ENCODE measurements around the gene SALL3. TPM values are rescaled to one million over a fixed set of nuclear protein-coding genes. Genes with fewer than 3 reads are reported as not detected.

The SALL3 gene
- total RNA-seq, 1 experiment from 2014 or later = not detected

DNA sequence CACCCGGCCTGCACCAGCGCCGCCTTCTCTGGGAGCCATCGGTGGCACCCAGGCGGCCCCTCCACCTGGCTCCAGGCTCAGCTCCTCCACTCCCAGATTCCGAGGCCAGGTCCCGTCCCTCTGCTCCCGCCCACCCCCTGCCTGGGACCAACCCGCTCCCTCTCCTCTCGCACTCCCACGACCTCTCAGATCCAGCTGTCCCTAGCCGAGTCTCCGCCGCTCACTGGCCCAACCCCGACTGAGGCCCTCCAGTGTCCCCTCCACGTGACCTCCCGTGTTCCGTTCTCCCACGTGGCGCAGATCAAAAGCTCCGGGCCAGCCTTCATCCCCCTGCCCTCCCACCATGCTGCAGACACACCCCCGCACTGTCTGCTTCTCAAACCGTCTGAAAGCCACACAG, 14.4 kb upstream of the SALL3 start:
- DNase-seq (ENCODE audit: low read depth) = no peak

DNA sequence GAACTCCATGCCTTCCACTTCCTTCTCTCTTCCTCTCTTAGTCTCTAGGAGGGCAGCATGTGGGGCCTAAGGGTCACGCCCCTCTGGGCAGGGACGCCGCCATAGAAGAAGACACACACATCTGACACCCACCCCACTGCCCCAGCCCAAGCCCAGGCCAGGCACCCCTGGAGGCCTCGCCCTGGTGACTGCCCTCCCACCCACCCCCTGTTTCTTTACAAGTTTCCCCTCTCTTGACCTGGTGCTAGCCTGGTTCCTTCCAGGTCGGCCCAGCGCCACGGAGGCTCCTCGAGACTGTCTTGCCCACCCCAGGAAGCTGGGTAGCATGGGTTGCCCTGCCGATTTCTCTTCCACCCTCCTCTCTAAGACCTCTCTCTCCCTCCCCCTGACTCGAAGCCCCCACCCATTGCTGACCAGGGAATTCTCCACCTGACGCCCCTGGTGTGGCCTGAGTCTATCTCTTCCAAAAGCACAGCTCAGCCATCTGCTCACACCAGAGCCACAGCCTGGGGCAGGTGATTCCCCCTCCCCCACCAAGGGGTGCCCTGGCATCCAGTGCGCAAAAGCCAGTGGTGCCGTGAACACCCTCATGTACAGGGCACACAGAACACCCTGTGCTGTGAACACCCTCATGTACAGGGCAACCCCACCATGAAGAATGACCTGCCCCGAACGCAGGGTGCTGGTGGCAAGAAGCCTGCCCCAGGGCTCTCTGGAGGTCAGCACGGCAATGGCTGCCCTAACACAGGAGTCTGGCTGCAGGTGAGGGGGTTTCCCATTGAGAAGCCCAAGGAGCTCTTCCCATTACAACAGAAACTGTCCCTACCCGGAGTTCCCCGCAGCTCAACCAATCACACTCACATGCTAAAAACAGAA, 13.5 kb upstream of the SALL3 start:
- no peak for DNase-seq (ENCODE audit: low read depth)

DNA sequence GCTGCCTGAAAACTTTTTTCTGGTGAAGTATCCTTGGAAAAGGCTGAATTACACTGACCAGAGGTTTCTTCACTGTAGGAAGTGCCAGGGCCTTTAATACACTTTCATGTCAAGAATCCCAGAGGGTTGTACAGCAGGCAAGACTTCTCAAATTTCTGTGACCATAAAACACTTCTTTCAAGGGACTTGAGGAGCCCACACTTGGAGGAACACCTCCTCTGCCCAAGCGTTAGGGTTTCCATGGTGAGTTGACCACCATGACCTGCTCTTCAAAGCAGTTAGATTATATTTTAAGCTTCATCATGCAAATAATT, 12.9 kb upstream of the SALL3 start:
- DNase-seq (ENCODE audit: low read depth) = no peak

DNA sequence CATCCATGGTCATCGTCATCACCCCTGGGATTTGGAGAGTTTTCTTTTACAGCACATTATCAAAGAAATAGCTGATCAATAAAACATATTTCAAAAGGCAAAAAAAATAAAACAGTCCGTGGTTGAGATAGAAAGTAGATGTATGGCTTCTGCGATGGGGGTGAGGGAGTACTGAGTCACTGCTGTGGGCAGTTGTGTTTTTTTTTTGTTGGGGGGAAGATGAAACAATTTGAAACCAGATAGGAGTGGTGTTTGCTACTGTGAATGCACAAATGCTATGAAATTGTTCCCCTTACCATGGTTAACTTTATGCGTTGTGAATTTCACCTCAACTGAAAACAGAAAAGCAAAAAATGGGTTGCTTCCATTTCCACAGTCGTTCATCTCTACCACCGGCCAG, 11.9 kb upstream of the SALL3 start:
- DNase-seq (ENCODE audit: low read depth) = no peak

DNA sequence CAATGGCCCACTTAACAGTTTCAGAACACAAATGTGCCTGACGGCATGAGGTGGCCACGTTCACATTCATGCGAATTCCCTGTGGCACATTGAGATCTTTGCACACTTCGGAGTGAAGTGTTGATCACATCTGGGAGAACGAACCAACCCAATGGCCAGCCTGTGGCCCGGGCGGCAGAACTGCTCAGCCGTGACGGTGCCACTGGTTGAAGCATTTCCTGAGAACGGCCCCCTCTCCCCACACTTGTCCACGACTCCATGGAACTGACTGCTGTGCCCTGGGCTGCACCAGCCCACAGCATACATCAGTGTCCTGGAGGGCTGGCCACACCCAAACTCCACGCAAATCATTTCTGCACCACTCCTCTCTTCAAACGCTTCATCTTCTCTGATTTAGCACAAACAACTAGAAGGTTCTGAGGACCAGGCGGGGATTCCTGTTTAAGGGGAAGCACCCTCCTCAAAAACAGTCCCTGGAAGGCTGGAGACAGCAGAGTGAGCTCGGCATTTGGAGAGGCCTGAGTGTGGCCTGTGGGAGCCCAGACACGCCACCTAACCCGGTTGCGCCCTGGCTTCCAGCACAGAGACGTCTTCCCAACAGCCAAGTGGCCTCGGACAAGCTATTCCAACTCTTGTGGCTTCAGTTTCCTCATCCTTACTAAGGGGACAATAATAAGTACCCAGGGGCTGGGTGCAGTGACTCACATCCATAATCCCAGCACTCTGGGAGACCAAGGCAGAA, 9.9 kb upstream of the SALL3 start:
- no peak for DNase-seq (ENCODE audit: low read depth)

DNA sequence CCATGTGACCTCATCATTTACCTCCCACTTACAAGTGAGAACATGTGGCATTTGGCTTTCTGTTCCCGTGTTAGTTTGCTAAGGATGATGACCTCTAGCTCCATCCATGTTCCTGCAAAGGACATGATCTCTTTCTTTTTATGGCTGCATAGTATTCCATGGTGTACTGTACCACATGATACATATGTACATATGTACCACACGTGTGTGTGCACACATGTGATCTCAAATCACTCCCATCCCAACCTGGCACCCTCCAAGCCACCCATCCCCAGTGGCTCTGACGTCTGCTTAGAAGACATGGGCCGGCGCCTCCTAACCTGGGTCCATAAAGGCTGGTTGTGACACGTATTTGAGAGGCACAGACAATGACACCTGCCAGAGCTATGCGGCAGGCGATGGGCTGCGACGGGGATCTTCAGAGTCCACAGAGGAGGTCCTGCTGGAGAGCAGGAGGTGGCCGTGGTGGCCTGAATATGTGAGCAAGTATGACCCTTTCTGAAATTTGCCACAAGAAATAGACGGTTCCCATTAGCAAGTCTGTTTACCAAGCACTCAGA, 8.8 kb upstream of the SALL3 start:
- no peak for DNase-seq (ENCODE audit: low read depth)

DNA sequence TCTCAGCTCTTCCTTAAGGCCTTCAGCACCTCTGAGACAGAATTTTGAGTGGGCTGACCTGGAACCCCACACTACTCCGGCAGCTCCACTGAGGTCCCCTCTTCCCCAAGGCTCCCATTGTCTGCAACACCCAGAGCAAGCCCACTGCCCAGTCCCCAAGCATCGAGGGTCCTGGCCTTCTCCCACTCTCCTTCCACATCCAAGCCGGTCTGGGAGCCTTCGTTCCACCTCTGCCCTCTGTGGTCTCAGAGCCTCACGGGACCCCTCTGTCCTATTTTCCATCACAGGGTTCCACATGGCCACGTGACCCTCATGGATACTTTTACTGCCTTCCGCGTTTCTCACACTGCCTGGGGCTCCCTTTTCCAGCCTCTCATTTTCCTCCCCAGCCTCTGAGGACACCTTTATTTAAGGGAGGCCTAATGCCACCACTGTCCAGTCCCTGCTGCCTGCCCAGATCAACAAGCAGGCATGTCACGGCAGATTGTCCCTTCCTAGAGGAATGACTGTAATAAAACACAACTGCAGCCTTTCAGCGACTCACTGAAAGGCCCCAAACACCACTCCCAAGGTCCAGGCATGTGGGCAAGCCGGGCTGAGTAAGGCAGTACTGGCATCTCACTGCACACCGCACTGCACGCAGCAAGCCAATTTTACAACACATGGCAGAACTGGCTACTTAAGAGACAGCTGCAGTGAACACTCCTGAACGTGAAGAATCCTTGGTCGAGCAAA, 7.9 kb upstream of the SALL3 start:
- DNase-seq (ENCODE audit: low read depth) = no peak

DNA sequence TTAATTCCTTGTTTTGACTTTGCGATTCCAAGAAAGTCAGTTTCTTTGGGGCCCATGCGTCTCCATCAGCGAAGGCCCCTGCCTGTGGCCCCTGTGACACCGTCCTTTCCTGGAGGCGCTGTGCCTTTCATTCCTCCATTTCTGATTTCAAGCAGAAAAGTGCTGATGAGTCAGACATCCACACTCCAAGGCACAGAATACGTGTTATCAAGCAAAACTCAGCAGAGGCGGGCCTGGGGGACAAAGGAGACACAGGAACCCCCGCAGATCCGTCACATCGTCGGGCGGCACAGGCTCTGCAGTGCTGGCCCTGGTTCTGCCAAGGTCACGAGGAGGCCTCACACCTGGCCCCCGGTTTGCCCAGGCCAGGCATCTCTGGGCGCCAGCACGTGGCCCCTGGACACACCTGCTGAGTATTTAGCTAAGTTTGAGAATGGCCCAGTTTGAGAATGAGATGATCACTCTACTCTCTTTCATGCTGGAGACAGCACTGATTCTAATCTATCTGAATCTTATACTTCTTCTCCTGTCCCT, 7.2 kb upstream of the SALL3 start:
- DNase-seq (ENCODE audit: low read depth) = no peak

DNA sequence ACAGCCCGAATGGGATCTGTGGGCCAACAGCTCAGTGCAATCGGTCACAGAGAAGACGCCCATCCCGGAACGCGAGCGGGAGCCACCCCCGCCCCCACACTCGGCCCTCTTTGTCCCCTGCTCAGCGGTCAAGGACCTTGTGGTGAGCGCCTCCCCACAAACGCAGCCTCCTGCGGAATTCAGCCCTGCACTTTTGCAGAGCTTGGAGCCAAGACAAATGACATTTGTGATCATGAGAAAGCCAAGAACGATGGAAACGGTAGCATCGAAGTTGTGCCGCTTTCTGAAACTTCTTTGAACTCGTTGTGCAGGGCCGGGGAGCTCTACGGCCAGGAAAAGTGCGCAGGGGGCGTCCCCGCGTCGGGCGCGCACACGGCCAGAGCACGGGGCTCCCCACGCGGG, 6.7 kb upstream of the SALL3 start:
- DNase-seq (ENCODE audit: low read depth) = no peak

DNA sequence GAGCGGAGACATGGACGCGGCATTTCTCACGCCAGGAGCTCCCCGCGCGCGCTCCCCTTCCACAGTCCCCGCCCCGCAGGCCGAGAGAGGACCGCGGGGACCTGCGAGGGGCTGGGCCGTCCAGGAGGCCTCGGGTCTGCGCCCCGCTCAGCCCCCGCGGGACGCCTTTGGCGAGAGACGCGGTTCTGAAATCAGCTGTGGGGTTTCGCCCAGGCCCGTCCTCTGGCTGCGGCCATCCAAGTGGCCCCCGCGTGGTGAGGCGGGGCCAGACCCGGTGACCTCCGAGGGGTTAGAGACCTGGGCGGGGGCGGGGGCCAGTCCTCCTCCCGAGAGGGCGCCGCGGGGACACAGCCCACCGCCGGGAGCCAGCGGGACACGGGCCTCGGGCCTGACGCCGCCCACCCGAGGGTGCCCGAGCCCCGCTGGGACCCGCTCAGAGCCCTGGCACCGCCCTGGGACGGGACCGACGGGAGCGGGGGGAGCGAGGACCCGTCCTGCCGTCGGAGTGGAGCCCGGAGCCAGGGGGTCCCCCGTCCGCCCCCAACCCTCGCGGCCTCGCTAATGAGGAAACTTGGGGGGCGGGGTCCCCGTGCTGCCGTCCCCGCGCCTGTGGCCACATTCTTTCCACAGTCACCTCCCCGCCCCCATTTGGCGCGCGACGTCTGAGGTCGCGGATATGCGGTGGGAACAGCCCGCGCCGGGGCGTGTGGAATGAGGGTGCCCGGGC, 6.1 kb upstream of the SALL3 start:
- DNase-seq (ENCODE audit: low read depth) = no peak

DNA sequence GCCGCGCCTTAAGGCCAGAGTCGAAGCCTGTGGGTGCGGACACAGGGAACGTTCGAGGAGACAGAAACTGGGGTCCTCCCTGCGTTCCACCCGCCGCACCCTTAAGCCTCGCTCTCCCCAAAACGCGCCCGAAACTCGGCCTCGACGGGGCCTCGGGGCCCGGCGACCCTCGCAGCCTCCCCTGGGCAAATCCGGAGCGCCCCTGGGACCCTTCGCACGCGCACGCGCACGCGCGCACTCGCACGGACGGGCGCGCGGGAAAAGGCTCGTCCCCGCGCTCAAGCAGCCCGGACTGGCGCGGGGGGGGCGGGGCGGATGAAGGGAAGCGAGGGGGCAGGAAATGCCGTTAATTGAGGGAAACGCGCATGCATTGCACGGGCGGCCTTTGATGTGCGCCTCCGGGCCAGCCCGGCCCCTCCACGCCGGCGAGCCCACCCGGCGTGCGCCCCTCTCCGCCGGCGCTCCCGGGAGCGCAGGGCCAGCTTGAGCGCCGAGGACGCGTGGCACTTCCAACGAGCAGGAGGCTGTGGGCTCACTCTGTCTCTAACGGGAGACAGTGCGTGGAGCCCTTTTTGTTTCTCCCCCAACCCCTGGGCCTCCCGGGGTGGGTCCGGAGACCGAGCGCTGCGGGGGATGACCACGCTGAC, 5.4 kb upstream of the SALL3 start:
- DNase-seq (ENCODE audit: low read depth) = no peak

DNA sequence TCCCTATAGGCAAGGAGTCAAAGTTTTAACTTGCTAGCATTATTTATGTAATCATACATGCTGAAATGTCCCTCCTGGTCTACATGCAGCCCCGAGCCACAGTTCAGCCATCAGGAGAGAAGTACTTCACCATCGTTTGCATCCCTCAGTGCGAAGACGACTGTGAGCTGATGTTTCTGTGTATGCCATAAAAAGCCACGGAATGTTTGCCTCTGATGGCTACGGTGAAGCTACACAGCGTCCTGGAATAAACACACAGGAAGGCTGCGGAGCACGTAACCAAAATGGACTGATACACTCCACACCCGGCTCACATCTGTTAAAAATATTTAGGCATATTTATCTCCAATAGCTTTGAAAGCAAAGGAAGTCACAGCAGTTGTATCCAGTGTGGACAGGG, 4.3 kb upstream of the SALL3 start:
- DNase-seq (ENCODE audit: low read depth) = no peak

DNA sequence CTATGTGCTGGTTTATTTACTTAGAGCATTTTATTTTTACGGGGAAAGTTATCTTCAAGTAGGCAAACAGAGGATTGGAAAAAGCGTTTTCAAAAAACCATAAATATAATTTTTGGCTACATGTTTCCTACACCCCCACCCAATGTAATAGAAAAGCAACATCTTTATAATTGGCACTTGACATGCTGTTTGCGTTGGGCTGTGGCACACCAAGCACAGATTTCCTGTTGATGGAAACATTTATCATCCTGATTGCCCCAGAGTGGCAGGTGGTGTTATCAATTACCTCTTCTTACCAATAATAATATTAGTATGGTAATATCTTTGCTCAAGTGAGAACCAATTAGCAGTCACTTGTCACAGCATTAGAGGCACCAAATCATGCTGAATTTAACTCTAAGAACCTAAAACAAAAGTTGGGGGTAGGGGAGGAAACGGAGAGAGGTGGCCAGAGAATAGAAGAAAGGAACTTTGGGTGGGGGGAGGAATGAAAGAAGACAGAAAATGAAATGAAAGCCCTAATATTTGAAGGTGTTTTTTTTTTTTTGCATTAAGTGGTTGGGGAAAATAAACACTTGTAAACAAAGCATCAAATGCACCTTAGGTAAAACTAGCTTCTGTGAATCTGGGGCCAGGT, 3.8 kb upstream of the SALL3 start:
- DNase-seq (ENCODE audit: low read depth) = no peak

DNA sequence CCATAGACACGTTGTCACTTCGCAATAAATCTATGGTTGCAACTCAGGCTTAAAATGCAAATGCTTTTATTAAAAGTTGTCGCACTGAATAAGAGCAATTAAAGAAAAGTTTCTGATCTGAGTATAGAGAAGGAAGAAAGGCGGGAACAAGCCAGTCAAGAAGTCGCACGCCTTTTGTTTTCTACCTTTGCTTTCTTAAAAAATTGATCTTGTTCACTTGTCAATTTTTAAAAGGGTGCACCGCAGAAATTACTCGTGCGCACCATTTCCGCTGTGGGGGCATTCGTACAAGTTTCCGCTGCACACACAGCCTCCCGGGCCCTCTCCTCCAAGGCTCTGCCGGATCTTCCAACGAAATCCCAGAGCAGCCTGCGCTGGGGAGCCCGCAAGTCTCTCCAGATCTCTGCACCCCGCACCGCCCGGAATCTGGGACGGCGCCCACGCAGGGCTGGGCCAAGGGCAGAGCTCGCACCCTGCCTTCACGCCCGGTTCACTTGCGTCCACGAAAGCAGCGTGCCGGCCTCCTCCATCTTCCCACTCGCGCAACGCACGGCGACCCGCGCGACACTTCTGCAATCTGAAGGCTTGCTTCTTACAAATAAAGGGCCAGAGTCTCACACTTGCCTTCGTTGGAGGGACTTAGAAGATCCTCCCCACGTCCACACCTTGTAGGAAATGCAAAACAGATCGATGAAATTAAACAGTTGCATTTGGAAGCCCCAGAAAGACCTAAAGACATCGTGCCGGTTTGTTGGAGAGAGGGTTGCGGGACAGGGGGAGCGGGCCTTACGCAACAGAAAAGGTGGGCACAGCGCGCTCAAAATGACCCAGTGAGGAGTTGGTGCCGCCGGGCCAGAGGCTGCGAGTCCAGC, 2.6 kb upstream of the SALL3 start:
- no peak for DNase-seq (ENCODE audit: low read depth)

DNA sequence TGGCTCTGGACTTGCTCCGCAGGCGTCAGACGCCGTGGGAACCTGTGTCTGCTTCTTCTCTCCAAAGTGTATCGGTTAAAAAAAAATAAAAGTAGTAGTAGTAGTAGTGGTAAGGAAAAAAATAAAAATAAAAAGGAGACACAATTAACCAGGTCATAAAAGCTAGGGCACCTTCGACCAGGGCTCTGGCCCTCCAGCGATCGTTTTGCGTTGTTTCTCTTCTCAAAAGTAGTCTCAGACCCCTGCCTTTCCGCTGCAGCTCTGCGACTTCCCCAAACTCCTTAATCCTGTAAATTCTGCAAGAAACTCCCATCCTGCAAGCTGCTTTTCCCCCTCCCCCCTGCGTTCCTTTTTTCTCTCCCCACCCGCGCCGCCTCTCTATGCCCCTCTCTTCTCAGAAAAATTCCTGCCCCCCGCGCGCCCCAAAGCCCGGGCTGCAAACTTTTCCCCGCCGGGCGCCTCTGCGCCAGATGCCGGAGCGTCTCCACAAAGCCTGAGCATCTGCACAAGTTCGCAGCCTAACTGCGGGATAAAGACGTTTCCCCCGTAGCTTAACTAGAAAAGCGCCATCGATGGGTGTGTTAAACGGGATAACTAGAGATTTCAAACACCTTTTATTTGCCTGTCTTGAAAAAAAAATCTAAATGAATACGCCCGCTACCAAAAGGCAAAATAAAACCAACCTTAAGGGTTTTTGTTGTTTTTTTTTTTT, 1.8 kb upstream of the SALL3 start:
- DNase-seq (ENCODE audit: low read depth) = no peak

DNA sequence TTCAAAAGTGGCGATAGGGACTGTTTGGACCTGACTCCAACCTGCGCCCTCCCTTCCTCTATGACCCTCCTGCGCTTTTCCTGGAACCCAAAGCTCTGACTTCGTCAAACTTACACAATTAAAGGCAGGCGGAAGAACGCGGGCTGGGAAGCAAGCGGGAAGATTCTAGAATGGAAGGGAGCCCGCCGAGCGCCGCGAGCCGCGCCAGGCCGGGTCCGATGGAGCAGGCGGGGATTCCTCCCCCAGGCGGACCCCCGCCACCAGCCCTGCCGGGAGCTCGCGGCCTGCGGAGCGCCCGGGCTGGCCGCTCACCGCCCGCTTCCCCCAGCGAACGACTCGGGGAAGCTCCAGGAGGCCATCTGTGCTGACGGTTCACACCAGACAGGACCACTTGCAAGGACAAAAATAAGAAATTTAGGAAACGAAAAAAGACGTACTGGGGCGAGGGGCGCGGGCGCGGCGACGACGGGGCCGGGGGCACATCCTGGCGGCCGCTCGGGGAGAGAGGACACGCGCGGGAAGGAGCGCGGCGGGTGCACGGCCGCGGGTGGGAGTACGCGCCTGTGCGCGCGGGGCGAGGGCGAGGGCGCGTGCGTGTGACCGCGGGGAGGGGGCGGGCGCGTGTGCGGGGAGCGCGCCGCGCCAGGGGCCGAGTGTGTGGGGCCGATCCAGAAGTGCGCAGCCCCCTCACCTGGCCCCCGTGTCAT, 1.1 kb upstream of the SALL3 start:
- DNase-seq (ENCODE audit: low read depth) = no peak

DNA sequence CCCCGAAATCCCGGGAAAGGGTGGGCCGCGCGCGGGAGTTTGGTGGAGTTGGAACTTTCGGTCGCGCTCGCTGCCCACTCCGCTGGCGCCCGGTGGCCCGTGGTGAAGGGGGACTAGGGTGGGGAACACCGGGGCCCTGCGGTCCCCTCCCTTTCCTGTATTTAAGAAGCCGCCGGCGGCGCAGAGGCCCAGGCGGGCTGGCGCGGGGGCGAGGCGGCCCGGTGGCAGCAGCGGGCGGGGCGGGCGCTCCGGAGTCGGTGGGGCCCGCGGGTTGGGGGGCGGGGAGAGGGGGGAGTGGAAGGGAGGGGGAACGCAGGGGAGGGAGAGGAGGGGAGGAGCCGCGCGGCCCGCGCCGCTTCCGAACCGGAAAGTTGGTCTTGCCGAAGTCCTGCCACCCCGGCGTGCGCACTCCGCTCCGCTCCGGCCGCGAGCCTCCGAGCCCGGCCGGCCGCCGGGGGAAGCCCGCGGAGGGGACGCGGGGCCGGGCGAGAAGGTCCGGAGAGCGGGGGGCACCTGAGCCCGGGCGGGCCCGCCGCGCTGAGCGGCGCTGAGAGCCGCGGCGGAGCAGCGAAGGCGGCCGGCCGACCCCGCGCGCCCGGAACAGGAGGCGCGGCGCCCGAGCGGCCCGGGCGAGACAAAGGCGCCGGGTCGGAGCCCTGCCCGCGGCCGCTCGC, 425 bp upstream of the SALL3 start:
- no peak for DNase-seq (ENCODE audit: low read depth)

All from RPMI7951 (cell line).